Measurements from ENCODE around the gene SERINC5. TPM values are rescaled to one million over a fixed set of nuclear protein-coding genes. Genes with fewer than 3 reads are reported as not detected.
A peak's percentile ranks its signal among the peaks of the same experiment; 100 is the strongest.

SERINC5 gene
- polyA plus RNA-seq, 1 of the 3 experiments (the other 2 are of a cell fraction) = 4.5 TPM

DNA sequence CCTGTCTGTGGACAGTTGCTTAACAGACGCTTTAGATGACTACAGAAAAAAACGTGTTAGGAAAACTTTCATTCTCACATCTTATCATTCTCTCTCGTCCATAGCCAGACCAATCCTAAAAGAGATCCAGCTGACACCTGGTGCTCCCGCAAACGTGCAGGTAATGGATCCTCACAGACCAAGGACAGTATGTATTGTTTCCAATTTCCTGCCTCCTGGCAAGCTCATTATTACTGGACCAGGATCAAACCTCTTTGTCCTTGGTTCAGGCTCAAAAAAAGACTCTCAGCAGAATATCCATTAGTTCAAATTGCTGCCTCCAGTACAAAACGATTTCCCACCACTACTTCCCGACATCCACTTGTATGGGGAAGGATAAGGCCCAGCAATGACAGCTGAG, 62.4 kb downstream of the SERINC5 start:
- no peak overlapping the region for H3K4me2 ChIP-seq
- POLR2A ChIA-PET = no interaction called here
- H3K27ac ChIP-seq (ENCODE audit: low read depth in 2 of 2, low read length in 1 of 2) = peak overlapping the region in 1 of 2 experiments; percentile 56; a peak in 2 of 4 replicates
- H3K36me3 ChIP-seq (replicated peaks in 1 of 2; ENCODE audit: control insufficient read depth in 1 of 2, insufficient read depth in 2 of 2, low read length in 1 of 2) = no peaks in the 10 kb centered on the region
- 74% methylated on average over 7 of the region's 7 CpGs for WGBS (ENCODE audit: low lambda C conversion rate)
- TF ChIP-seq, protein P1, sequence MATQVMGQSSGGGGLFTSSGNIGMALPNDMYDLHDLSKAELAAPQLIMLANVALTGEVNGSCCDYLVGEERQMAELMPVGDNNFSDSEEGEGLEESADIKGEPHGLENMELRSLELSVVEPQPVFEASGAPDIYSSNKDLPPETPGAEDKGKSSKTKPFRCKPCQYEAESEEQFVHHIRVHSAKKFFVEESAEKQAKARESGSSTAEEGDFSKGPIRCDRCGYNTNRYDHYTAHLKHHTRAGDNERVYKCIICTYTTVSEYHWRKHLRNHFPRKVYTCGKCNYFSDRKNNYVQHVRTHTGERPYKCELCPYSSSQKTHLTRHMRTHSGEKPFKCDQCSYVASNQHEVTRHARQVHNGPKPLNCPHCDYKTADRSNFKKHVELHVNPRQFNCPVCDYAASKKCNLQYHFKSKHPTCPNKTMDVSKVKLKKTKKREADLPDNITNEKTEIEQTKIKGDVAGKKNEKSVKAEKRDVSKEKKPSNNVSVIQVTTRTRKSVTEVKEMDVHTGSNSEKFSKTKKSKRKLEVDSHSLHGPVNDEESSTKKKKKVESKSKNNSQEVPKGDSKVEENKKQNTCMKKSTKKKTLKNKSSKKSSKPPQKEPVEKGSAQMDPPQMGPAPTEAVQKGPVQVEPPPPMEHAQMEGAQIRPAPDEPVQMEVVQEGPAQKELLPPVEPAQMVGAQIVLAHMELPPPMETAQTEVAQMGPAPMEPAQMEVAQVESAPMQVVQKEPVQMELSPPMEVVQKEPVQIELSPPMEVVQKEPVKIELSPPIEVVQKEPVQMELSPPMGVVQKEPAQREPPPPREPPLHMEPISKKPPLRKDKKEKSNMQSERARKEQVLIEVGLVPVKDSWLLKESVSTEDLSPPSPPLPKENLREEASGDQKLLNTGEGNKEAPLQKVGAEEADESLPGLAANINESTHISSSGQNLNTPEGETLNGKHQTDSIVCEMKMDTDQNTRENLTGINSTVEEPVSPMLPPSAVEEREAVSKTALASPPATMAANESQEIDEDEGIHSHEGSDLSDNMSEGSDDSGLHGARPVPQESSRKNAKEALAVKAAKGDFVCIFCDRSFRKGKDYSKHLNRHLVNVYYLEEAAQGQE (IDR thresholded peaks at IDR 0.05; ENCODE audit: low read depth, low read length) = no peak
- TF ChIP-seq RCOR1 (IDR thresholded peaks at IDR 0.05; ENCODE audit: low read length) (no peak), RFX5 (IDR thresholded peaks at IDR 0.05; ENCODE audit: low read length) (no peak), MXI1 (IDR thresholded peaks at IDR 0.05; ENCODE audit: low read depth, low read length) (no peak), TEAD4 (IDR thresholded peaks at IDR 0.05; ENCODE audit: borderline replicate concordance, insufficient read depth) (no peak)
- TF ChIP-seq, protein P2, sequence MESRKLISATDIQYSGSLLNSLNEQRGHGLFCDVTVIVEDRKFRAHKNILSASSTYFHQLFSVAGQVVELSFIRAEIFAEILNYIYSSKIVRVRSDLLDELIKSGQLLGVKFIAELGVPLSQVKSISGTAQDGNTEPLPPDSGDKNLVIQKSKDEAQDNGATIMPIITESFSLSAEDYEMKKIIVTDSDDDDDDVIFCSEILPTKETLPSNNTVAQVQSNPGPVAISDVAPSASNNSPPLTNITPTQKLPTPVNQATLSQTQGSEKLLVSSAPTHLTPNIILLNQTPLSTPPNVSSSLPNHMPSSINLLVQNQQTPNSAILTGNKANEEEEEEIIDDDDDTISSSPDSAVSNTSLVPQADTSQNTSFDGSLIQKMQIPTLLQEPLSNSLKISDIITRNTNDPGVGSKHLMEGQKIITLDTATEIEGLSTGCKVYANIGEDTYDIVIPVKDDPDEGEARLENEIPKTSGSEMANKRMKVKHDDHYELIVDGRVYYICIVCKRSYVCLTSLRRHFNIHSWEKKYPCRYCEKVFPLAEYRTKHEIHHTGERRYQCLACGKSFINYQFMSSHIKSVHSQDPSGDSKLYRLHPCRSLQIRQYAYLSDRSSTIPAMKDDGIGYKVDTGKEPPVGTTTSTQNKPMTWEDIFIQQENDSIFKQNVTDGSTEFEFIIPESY (IDR thresholded peaks at IDR 0.05; ENCODE audit: borderline replicate concordance, low read depth) = no peak
- TF ChIP-seq, protein P3, sequence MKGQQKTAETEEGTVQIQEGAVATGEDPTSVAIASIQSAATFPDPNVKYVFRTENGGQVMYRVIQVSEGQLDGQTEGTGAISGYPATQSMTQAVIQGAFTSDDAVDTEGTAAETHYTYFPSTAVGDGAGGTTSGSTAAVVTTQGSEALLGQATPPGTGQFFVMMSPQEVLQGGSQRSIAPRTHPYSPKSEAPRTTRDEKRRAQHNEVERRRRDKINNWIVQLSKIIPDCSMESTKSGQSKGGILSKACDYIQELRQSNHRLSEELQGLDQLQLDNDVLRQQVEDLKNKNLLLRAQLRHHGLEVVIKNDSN (IDR thresholded peaks at IDR 0.05; ENCODE audit: borderline replicate concordance, low read depth) = no peak
- no peaks in the 10 kb centered on the region for H3K27me3 ChIP-seq (ENCODE audit: insufficient read depth)
- no peak for DNase-seq
- H3K9me3 ChIP-seq = no peaks in the 10 kb centered on the region
- no peaks in the 10 kb centered on the region for H4K20me1 ChIP-seq (ENCODE audit: insufficient read depth)
- H3K9ac ChIP-seq = no peak overlapping the region
- no peak overlapping the region for H3K4me3 ChIP-seq (ENCODE audit: low read depth in 2 of 2, low read length in 1 of 2)
- peaks cover 2 to 34% of the 10 kb centered on the region in 2 experiments; a peak in 3 of 4 replicates for H3K4me1 ChIP-seq (ENCODE audit: control insufficient read depth in 1 of 2, insufficient read depth in 2 of 2, low read depth in 1 of 2, low read length in 1 of 2)
- CTCF ChIA-PET = interaction anchor here (0.7 to 2.2 kb wide), 5 partner anchors 10 to 110 kb away, joined by 3 to 7 read pairs (median 3); no protein-coding TSS in a partner anchor
- no peak overlapping the region for H2AFZ ChIP-seq (ENCODE audit: low read depth)
- no peaks in the 10 kb centered on the region for H3K9me2 ChIP-seq
- H3F3A ChIP-seq (replicated peaks; ENCODE audit: insufficient read depth) = no peaks in the 10 kb centered on the region
- no peaks in the 10 kb centered on the region for H3K79me2 ChIP-seq (ENCODE audit: insufficient read depth)

DNA sequence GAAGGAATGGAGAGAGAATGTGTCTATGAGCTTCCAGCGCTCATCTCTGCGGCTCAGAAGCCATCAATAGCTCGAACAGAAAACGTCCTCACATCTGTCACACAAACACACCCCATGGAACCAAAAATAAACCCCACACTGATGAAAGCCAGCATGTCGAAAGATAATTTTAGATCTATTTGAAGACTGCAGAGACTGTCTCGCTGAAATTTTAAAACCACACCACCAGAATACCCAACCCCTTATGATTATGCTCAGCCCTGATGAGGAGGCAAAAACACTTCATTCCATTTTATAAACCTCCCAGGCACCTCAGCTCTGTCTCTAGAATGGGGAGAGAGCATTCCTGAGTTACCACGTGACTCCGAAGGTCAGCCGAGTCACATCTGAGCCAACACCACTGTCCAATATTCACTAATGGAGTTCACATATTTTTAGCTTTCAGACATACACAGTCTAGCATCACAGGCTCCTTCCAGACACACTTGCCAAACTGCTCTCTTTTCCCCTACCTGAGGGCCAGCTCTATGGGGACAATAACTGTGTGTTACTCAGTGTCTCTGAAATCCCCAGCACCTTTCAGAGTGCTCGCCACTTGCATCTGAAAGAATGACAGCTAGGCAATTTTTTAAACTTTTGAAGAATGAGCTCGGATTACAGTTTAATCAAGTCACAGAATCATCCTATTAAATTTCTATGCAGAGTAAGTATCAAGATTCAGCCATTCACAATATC, 63.2 kb downstream of the SERINC5 start:
- Histone ChIP-seq H3K4me3 (ENCODE audit: low read depth in 2 of 2, low read length in 1 of 2) (no peak overlapping the region), H4K20me1 (ENCODE audit: insufficient read depth) (no peaks in the 10 kb centered on the region), H3K36me3 (replicated peaks in 1 of 2; ENCODE audit: control insufficient read depth in 1 of 2, insufficient read depth in 2 of 2, low read length in 1 of 2) (no peaks in the 10 kb centered on the region), H3K9me2 (no peaks in the 10 kb centered on the region), H3K4me1 (ENCODE audit: control insufficient read depth in 1 of 2, insufficient read depth in 2 of 2, low read depth in 1 of 2, low read length in 1 of 2) (peaks cover 2 to 34% of the 10 kb centered on the region in 2 experiments; a peak in 3 of 4 replicates), H3K27me3 (ENCODE audit: insufficient read depth) (no peaks in the 10 kb centered on the region), H3K4me2 (peak overlapping the region; percentile 23; the same call in 1 of the 2 replicates), H3K27ac (ENCODE audit: low read depth in 2 of 2, low read length in 1 of 2) (peak overlapping the region in 1 of 2 experiments; percentile 56; a peak in 2 of 4 replicates), H3K79me2 (ENCODE audit: insufficient read depth) (no peaks in the 10 kb centered on the region), H3K9me3 (no peaks in the 10 kb centered on the region), H3K9ac (no peak overlapping the region), H2AFZ (ENCODE audit: low read depth) (no peak overlapping the region), H3F3A (replicated peaks; ENCODE audit: insufficient read depth) (no peaks in the 10 kb centered on the region)
- ChIA-PET POLR2A (no interaction called here), CTCF (interaction anchor here (0.8 to 2.2 kb wide), 5 partner anchors 11 to 109 kb away, joined by 3 to 7 read pairs (median 3); no protein-coding TSS in a partner anchor)
- TF ChIP-seq EP300 (IDR thresholded peaks at IDR 0.05; ENCODE audit: borderline replicate concordance in 1 of 2, low read depth in 1 of 2, low read length in 1 of 2) (no peak), POLR2AphosphoS5 (IDR thresholded peaks at IDR 0.05; ENCODE audit: low read depth, low read length) (no peak), JUND (IDR thresholded peaks at IDR 0.05) (no peak), RXRA (IDR thresholded peaks at IDR 0.05; ENCODE audit: borderline replicate concordance, low read depth) (no peak), ELF1 (IDR thresholded peaks at IDR 0.05) (no peak)
- TF ChIP-seq, protein P3 (IDR thresholded peaks at IDR 0.05; ENCODE audit: borderline replicate concordance, low read depth) = peak; percentile 45; the same call in 1 of the 2 replicates
- TF ChIP-seq, protein P4, sequence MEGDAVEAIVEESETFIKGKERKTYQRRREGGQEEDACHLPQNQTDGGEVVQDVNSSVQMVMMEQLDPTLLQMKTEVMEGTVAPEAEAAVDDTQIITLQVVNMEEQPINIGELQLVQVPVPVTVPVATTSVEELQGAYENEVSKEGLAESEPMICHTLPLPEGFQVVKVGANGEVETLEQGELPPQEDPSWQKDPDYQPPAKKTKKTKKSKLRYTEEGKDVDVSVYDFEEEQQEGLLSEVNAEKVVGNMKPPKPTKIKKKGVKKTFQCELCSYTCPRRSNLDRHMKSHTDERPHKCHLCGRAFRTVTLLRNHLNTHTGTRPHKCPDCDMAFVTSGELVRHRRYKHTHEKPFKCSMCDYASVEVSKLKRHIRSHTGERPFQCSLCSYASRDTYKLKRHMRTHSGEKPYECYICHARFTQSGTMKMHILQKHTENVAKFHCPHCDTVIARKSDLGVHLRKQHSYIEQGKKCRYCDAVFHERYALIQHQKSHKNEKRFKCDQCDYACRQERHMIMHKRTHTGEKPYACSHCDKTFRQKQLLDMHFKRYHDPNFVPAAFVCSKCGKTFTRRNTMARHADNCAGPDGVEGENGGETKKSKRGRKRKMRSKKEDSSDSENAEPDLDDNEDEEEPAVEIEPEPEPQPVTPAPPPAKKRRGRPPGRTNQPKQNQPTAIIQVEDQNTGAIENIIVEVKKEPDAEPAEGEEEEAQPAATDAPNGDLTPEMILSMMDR (IDR thresholded peaks at IDR 0.05) = no peak
- TF ChIP-seq, protein P5, sequence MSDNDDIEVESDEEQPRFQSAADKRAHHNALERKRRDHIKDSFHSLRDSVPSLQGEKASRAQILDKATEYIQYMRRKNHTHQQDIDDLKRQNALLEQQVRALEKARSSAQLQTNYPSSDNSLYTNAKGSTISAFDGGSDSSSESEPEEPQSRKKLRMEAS (IDR thresholded peaks at IDR 0.05; ENCODE audit: low read depth) = no peak
- DNase-seq = no peak
- WGBS (ENCODE audit: low lambda C conversion rate) = 91% methylated on average over 8 of the region's 11 CpGs
